Endodermal cell (in vitro differentiated cells): Measurements from ENCODE around the gene ZNHIT3. TPM values are rescaled to one million over a fixed set of nuclear protein-coding genes. Genes with fewer than 3 reads are reported as not detected.

Experiments
- DNase-seq: peaks from one replicate; pipeline ENCODE4 v3.0.0-alpha.2; 2017
- H3K27ac ChIP-seq: 2 replicates; pipeline ENCODE4 v1.5.1; 2013; ENCODE audit warnings: mild to moderate bottlenecking, low read depth, low read length, moderate library complexity
- H3K27me3 ChIP-seq: 2 replicates; pipeline ENCODE4 v1.6.1; 2013; ENCODE audit warnings: mild to moderate bottlenecking, low read length, moderate library complexity; ENCODE audit not compliant: insufficient read depth, control insufficient read depth, poor library complexity, severe bottlenecking
- H3K36me3 ChIP-seq: 2 replicates; pipeline ENCODE4 v1.7.0; 2013; ENCODE audit warnings: mild to moderate bottlenecking, low read length, moderate library complexity; ENCODE audit not compliant: control insufficient read depth, insufficient read depth
- H3K4me1 ChIP-seq: one replicate; pipeline ENCODE4 v1.7.0; 2013; ENCODE audit warnings: low read length; ENCODE audit not compliant: control insufficient read depth, insufficient read depth
- H3K4me3 ChIP-seq: 2 replicates; pipeline ENCODE4 v1.5.1; 2013; ENCODE audit warnings: mild to moderate bottlenecking, low read length, moderate library complexity
- H3K9ac ChIP-seq: 2 replicates; pipeline ENCODE4 v1.6.1; 2013; ENCODE audit warnings: mild to moderate bottlenecking, low read length, moderate library complexity; ENCODE audit not compliant: poor library complexity, severe bottlenecking; ENCODE audit errors: extremely low read depth
- H3K9me3 ChIP-seq: 2 replicates; pipeline ENCODE4 v1.6.1; 2013; ENCODE audit warnings: mild to moderate bottlenecking, low read length, moderate library complexity; ENCODE audit not compliant: control insufficient read depth
- H3K27ac Mint-ChIP-seq: 2 replicates; pipeline ENCODE4 v1.8.0; 2020; ENCODE audit warnings: mixed read lengths
- H3K27me3 Mint-ChIP-seq: 2 replicates; pipeline ENCODE4 v1.8.0; 2021; ENCODE audit warnings: mild to moderate bottlenecking, mixed read lengths; ENCODE audit not compliant: insufficient read depth
- H3K36me3 Mint-ChIP-seq: 2 replicates; pipeline ENCODE4 v1.8.0; 2020; ENCODE audit warnings: low read depth, mixed read lengths
- H3K4me1 Mint-ChIP-seq: 2 replicates; pipeline ENCODE4 v1.8.0; 2020; ENCODE audit warnings: mixed read lengths
- H3K4me3 Mint-ChIP-seq: 2 replicates; pipeline ENCODE4 v1.8.0; 2020; ENCODE audit warnings: mild to moderate bottlenecking, moderate library complexity, mixed read lengths
- H3K9me3 Mint-ChIP-seq: 2 replicates; pipeline ENCODE4 v1.8.0; 2020; ENCODE audit warnings: mild to moderate bottlenecking, mixed read lengths
- CTCF ChIP-seq: fragments of 200-600 bp; sonication (generic); conservative IDR thresholded peaks from 2 replicates; pipeline ENCODE4 v1.5.0; 2021; ENCODE audit warnings: antibody characterized with exemption, mild to moderate bottlenecking
- WGBS, 2 experiments: methylation state at CpG; one replicate each; pipeline versions ENCODE4 v1.1.5 to v1.1.7; 2013; ENCODE audit warnings: missing lambda C conversion rate in 2 of 2, mixed read lengths in 1 of 2; ENCODE audit not compliant: insufficient coverage in 1 of 2, insufficient read length in 1 of 2; 5-methylcytosine and 5-hydroxymethylcytosine counted together
- total RNA-seq, 2 donors: library from RNA; stranded (reverse); fragmentation: NEBNext Ultra II Directional in 1 of 2; extraction: Animal tissue kit (Norgen Biotek cat#: 25700) in 1 of 2; gene quantifications; 2 replicates in 1 of 2; 3 replicates in 1 of 2; pipeline ENCODE4 v1.2.1, GENCODE V29; 2021

Gene ZNHIT3
- total RNA-seq, 2 donors from 2014 or later: 59.6 to 67.3 TPM

- no peak overlapping the region for H3K4me3 Mint-ChIP-seq
- Histone ChIP-seq H3K4me1 (no peaks in the 10 kb centered on the region), H3K27me3 (no peaks in the 10 kb centered on the region), H3K27ac (no peak overlapping the region), H3K4me3 (no peak overlapping the region), H3K9me3 (no peaks in the 10 kb centered on the region), H3K36me3 (peaks cover 92% of the 10 kb centered on the region), H3K9ac (no peak overlapping the region)
- no peaks in the 10 kb centered on the region for H3K4me1 Mint-ChIP-seq
- no peak overlapping the region for H3K27ac Mint-ChIP-seq
- 92 to 96% methylated on average over 2 to 6 of the region's 6 CpGs for WGBS, 2 experiments
- TF ChIP-seq CTCF: no peak
- DNase-seq: peak; percentile 26
- no peaks in the 10 kb centered on the region for H3K9me3 Mint-ChIP-seq
- H3K27me3 Mint-ChIP-seq: no peaks in the 10 kb centered on the region
- H3K36me3 Mint-ChIP-seq: peaks cover 66% of the 10 kb centered on the region
Measured at GRCh38 chr17:36511216-36511615, 24.7 kb downstream of the ZNHIT3 start.

- 90 to 96% methylated on average over 4 to 5 of the region's 5 CpGs for WGBS, 2 experiments
- Mint-ChIP-seq H3K9me3 (no peaks in the 10 kb centered on the region), H3K4me3 (no peak overlapping the region), H3K36me3 (peaks cover 61% of the 10 kb centered on the region), H3K27me3 (no peaks in the 10 kb centered on the region), H3K4me1 (no peaks in the 10 kb centered on the region), H3K27ac (no peak overlapping the region)
- H3K9ac ChIP-seq: no peak overlapping the region
- no peak for DNase-seq
- no peaks in the 10 kb centered on the region for H3K4me1 ChIP-seq
- peaks cover 90% of the 10 kb centered on the region for H3K36me3 ChIP-seq
- no peaks in the 10 kb centered on the region for H3K27me3 ChIP-seq
- H3K9me3 ChIP-seq: no peaks in the 10 kb centered on the region
- no peak for TF ChIP-seq CTCF
- H3K4me3 ChIP-seq: no peak overlapping the region
- H3K27ac ChIP-seq: no peak overlapping the region
Measured at GRCh38 chr17:36512641-36513040, 26.2 kb downstream of the ZNHIT3 start.

GRCh38 chr17:36514856-36515255, 28.4 kb downstream of the ZNHIT3 start:
- peaks cover under 1% of the 10 kb centered on the region for H3K4me1 Mint-ChIP-seq
- no peak for TF ChIP-seq CTCF
- H3K9ac ChIP-seq: no peak overlapping the region
- WGBS, 2 experiments: 88 to 96% methylated on average over 2 to 3 of the region's 3 CpGs
- H3K36me3 ChIP-seq: peaks cover 88% of the 10 kb centered on the region
- H3K27me3 ChIP-seq: no peaks in the 10 kb centered on the region
- no peak overlapping the region for H3K27ac ChIP-seq
- H3K4me1 ChIP-seq: no peaks in the 10 kb centered on the region
- no peak overlapping the region for H3K4me3 Mint-ChIP-seq
- peaks cover 63% of the 10 kb centered on the region for H3K36me3 Mint-ChIP-seq
- H3K9me3 Mint-ChIP-seq: no peaks in the 10 kb centered on the region
- no peak overlapping the region for H3K27ac Mint-ChIP-seq
- DNase-seq: peak; percentile 30
- no peak overlapping the region for H3K4me3 ChIP-seq
- no peaks in the 10 kb centered on the region for H3K27me3 Mint-ChIP-seq
- H3K9me3 ChIP-seq: no peaks in the 10 kb centered on the region
